Thymus (tissue), 11 donors: ENCODE measurements around the gene RCN1. TPM values are rescaled to one million over a fixed set of nuclear protein-coding genes. Genes with fewer than 3 reads are reported as not detected.
A peak's percentile ranks its signal among the peaks of the same experiment; 100 is the strongest.

Experiments
- DNase-seq, 9 donors: peaks; one replicate each; pipeline ENCODE4 v3.0.0-alpha.2; 2013; ENCODE audit warnings: low spot score in 9 of 9, low read depth in 6 of 9, missing footprints in 1 of 9
- H3K27ac ChIP-seq, 2 donors: one replicate each; pipeline ENCODE4 v1.5.1; 2013; ENCODE audit warnings: control low read depth in 1 of 2, low read depth in 1 of 2, low read length in 1 of 2, mild to moderate bottlenecking in 1 of 2, moderate library complexity in 1 of 2
- H3K27me3 ChIP-seq, 2 donors: one replicate each; pipeline ENCODE4 v1.5.1; 2013; ENCODE audit warnings: low read length in 1 of 2; ENCODE audit not compliant: control insufficient read depth in 2 of 2, insufficient read depth in 1 of 2
- H3K36me3 ChIP-seq, 2 donors: one replicate each; pipeline ENCODE4 v1.5.1; 2013; ENCODE audit warnings: low read length in 1 of 2, mild to moderate bottlenecking in 1 of 2, moderate library complexity in 1 of 2; ENCODE audit not compliant: control insufficient read depth in 2 of 2, insufficient read depth in 2 of 2
- H3K4me1 ChIP-seq, 2 donors: one replicate each; pipeline ENCODE4 v1.5.1; 2013; ENCODE audit warnings: low read length in 2 of 2; ENCODE audit not compliant: control insufficient read depth in 2 of 2, insufficient read depth in 2 of 2
- H3K4me3 ChIP-seq, 2 donors: one replicate each; pipeline ENCODE4 v1.5.1; 2013; ENCODE audit warnings: low read length in 2 of 2, control low read depth in 1 of 2, mild to moderate bottlenecking in 1 of 2
- H3K9me3 ChIP-seq, 2 donors: one replicate each; pipeline ENCODE4 v1.5.1; 2013; ENCODE audit warnings: low read length in 1 of 2, mild to moderate bottlenecking in 1 of 2; ENCODE audit not compliant: control insufficient read depth in 2 of 2, insufficient read depth in 1 of 2
- WGBS: extraction: QIAGEN DNeasy Blood & Tissue Kit; methylation state at CpG from one replicate; pipeline ENCODE4 v1.1.7; 2013; 5-methylcytosine and 5-hydroxymethylcytosine counted together
- polyA plus RNA-seq: library from polyadenylated mRNA; stranded (reverse); fragments of 200-250 nt; gene quantifications from one replicate; pipeline ENCODE4 v1.2.3, GENCODE V29; 2013
- total RNA-seq: library from RNA; stranded (reverse); fragments of 120-200 nt; gene quantifications from one replicate; pipeline ENCODE4 v1.2.4, GENCODE V29; 2013
- donor health status: healthy.

RCN1 gene
- total and polyA plus RNA-seq, 2 donors: 24.6 to 67.7 TPM

DNA sequence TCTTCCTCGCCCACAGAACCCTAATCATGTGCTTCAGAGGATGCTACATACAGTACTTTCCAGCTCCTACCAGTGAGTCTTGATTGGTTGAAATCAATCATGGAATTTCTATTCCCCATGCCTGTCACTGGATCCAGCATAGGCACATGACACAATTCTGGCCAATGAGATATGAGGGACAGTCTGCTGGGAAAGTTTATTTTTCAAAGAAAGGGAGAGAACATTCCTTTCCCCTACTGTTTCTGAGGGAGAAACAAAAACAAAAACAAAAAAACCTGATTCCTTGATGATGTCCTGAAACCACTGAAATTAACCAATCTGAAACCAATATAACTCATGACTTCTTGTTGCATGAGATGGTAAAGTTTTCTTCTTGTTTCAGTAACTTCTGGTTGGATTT, 3.3 kb upstream of the RCN1 start:
- 92% methylated on average over 1 of the region's 1 CpG for WGBS
- H3K27ac ChIP-seq: no peak overlapping the region

DNA sequence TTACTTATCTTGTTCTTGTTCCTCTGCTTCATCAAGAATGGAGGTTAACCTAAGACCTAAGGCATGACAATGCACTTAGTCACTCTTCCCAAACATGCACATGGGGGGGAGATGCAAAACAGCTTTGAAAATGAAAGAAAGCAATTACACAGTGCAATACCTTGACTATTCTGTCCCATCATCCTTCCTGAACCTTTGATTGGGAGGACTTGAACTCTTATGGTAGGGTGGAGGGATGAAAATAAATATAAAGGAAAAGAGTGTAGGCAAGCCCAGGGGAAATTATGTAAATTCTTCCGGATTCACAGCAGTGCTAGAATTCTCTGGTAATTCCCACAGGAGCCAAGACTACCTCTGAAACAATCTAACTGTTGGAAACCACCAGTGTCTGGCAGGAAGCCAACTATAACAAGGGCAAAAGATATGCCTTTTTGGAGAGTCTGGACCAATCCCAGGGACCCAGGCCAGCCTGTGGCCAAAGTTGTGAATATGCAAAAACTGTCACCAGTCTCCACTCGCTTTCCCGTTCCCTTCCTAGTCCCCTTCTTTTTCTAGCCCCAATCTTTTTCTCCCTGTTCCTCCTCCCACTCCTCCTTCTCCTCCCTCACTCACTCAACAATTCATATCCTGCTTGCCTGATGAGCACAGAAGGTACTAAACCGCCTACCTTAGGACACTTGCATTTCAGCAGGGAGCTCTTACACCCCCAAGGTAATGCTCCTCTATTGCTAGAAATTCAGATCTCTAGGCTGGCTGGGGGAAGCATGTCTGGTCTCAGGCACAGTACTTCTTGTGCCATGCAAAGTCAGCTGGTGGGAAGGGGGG, 2.5 kb upstream of the RCN1 start:
- Histone ChIP-seq H3K4me1 (peaks cover 6 to 15% of the 10 kb centered on the region in 2 donors), H3K27me3 (peaks cover 0 to 34% of the 10 kb centered on the region in 2 donors), H3K9me3 (no peaks in the 10 kb centered on the region), H3K4me3 (no peak overlapping the region), H3K36me3 (no peaks in the 10 kb centered on the region), H3K27ac (peak overlapping the region in 1 of 2 donors; percentile 17)
- WGBS: 58% methylated on average over 4 of the region's 4 CpGs
- DNase-seq: peak in 1 of 9 donors; percentile 32

More for the DNA sequence above, 3.3 kb upstream of the RCN1 start:
- H3K4me3 ChIP-seq: no peak overlapping the region
- H3K27me3 ChIP-seq: peaks cover under 1 to 34% of the 10 kb centered on the region in 2 donors
- H3K4me1 ChIP-seq: peaks cover 5 to 14% of the 10 kb centered on the region in 2 donors
- DNase-seq: no peak
- H3K36me3 ChIP-seq: no peaks in the 10 kb centered on the region
- H3K9me3 ChIP-seq: no peaks in the 10 kb centered on the region

GRCh38 chr11:32092581-32093170, 1.8 kb downstream of the RCN1 start:
- Histone ChIP-seq H3K4me1 (peaks cover 6 to 17% of the 10 kb centered on the region in 2 donors), H3K27me3 (peaks cover 0 to 27% of the 10 kb centered on the region in 2 donors), H3K9me3 (no peaks in the 10 kb centered on the region), H3K4me3 (peak overlapping the region in 1 of 2 donors; percentile 61), H3K27ac (no peak overlapping the region), H3K36me3 (peaks cover 0 to 3% of the 10 kb centered on the region in 2 donors)
- peak in 1 of 9 donors; percentile 9 for DNase-seq
- WGBS: 96% methylated on average over 4 of the region's 4 CpGs

GRCh38 chr11:32094923-32095322, 4.0 kb downstream of the RCN1 start:
- WGBS: 97% methylated on average over 1 of the region's 1 CpG

GRCh38 chr11:32098142-32098903, 7.4 kb downstream of the RCN1 start:
- Histone ChIP-seq H3K27me3 (no peaks in the 10 kb centered on the region), H3K4me1 (peaks cover 0 to 2% of the 10 kb centered on the region in 2 donors), H3K9me3 (no peaks in the 10 kb centered on the region), H3K27ac (no peak overlapping the region), H3K4me3 (no peak overlapping the region), H3K36me3 (peaks cover 7 to 24% of the 10 kb centered on the region in 2 donors)
- WGBS: 91% methylated on average over 8 of the region's 8 CpGs
- DNase-seq: no peak

More at GRCh38 chr11:32094923-32095322, 4.0 kb downstream of the RCN1 start:
- H3K27ac ChIP-seq: no peak overlapping the region
- H3K4me3 ChIP-seq: no peak overlapping the region
- peaks cover 6 to 17% of the 10 kb centered on the region in 2 donors for H3K4me1 ChIP-seq
- no peaks in the 10 kb centered on the region for H3K9me3 ChIP-seq
- no peak for DNase-seq
- H3K27me3 ChIP-seq: peaks cover 0 to 11% of the 10 kb centered on the region in 2 donors
- H3K36me3 ChIP-seq: peaks cover 0 to 13% of the 10 kb centered on the region in 2 donors

DNA sequence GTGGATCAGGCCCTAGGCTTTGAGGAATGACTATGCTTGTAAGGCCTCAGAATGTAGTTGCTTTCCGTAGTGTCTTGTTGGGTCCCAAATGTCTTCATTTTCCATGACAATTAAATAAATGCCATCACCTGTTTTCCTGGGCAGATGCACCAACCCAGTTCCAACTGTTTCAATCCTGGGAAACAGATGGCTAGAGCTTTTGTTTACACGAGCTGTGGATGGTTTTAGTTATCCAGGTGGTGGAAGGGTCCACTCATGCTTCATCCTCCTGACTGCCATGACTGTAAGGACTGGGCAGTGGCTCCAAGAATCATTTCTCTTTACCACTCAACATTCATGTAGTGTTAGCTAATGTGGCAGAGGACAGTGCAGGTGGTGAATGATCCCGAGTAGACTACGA, 8.6 kb downstream of the RCN1 start:
- Histone ChIP-seq H3K4me3 (no peak overlapping the region), H3K4me1 (no peaks in the 10 kb centered on the region), H3K27ac (no peak overlapping the region), H3K36me3 (peaks cover 7 to 28% of the 10 kb centered on the region in 2 donors), H3K27me3 (no peaks in the 10 kb centered on the region), H3K9me3 (no peaks in the 10 kb centered on the region)
- 95% methylated on average over 4 of the region's 4 CpGs for WGBS
- DNase-seq: no peak

DNA sequence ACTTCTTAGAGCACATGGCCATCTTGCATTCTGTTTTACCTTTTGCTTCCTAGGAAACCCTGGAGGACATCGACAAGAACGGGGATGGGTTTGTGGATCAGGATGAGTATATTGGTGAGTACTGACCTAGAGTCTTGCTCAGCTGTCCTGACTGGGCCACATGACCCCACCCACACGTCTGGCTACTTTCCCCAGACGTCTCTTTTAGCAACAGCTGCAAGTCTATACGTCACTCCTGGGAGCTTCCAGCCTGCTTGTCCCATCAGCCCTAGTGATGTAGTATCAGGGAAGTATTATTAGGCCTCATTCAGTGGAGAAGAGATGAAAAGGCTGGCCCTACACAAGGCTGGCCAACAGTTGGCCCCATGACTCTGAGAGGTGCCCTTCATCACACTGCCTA, 9.6 kb downstream of the RCN1 start:
- DNase-seq: no peak
- Histone ChIP-seq H3K36me3 (peaks cover 7 to 28% of the 10 kb centered on the region in 2 donors), H3K9me3 (no peaks in the 10 kb centered on the region), H3K27me3 (no peaks in the 10 kb centered on the region), H3K27ac (no peak overlapping the region), H3K4me3 (no peak overlapping the region), H3K4me1 (no peaks in the 10 kb centered on the region)
- WGBS: 76% methylated on average over 5 of the region's 5 CpGs

DNA sequence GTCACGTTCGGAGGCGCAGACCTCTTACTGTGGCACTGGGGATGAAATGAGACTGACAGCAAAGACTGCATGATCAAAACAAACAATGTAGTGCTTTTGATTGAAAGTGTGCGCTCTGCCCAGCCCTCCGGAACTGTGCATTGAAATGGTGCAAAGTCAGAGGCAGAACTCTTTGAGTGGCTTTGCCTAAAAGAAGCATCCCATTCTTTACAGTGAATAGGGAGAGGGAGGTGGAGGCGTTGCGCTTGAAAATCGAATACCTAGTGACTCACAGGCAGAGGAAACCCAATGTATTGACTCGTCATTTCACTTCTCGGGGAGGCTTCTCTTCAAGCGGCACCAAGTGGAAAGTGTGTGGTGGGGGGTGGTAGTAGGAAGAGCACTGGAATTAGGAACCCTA, 10.9 kb downstream of the RCN1 start:
- Histone ChIP-seq H3K27me3 (no peaks in the 10 kb centered on the region), H3K4me3 (no peak overlapping the region), H3K4me1 (no peaks in the 10 kb centered on the region), H3K36me3 (peaks cover 7 to 33% of the 10 kb centered on the region in 2 donors), H3K9me3 (no peaks in the 10 kb centered on the region), H3K27ac (no peak overlapping the region)
- DNase-seq: no peak
- 93% methylated on average over 11 of the region's 11 CpGs for WGBS
